Loucy (cell line): Measurements from ENCODE around the gene TMEM167A.

ENCODE experiments used
- H2AFZ ChIP-seq: fragments of 200-600 bp; sonication (generic); 2 replicates; pipeline ENCODE4 v1.6.0; 2016; ENCODE audit warnings: antibody characterized with exemption, mild to moderate bottlenecking, low read length, moderate library complexity
- H3F3A ChIP-seq: fragments of 200-600 bp; 2 replicates; pipeline ENCODE4 v1.6.0; 2016; ENCODE audit warnings: antibody characterized with exemption, low read depth, mild to moderate bottlenecking
- H3K27me3 ChIP-seq: fragments of 200-600 bp; sonication (generic); 2 replicates; pipeline ENCODE4 v1.6.1; 2014; ENCODE audit warnings: low read length, mild to moderate bottlenecking; ENCODE audit not compliant: insufficient read depth, poor library complexity, severe bottlenecking
- H3K36me3 ChIP-seq: fragments of 200-600 bp; sonication (generic); 2 replicates; pipeline ENCODE4 v1.6.1; 2016; ENCODE audit warnings: low read length; ENCODE audit not compliant: insufficient read depth
- H3K4me1 ChIP-seq: fragments of 200-600 bp; sonication (generic); 2 replicates; pipeline ENCODE4 v1.5.1; 2014; ENCODE audit warnings: low read length, mild to moderate bottlenecking; ENCODE audit not compliant: insufficient read depth, poor library complexity, severe bottlenecking
- H3K4me2 ChIP-seq: fragments of 200-600 bp; sonication (generic); 2 replicates; pipeline ENCODE4 v1.6.0; 2014; ENCODE audit warnings: antibody characterized with exemption, low read length, low read depth, mild to moderate bottlenecking; ENCODE audit not compliant: poor library complexity, severe bottlenecking
- H3K4me3 ChIP-seq: fragments of 200-600 bp; sonication (generic); 2 replicates; pipeline ENCODE4 v1.5.1; 2014; ENCODE audit warnings: low read length, mild to moderate bottlenecking, mixed read lengths; ENCODE audit not compliant: poor library complexity, severe bottlenecking
- H3K79me2 ChIP-seq: fragments of 200-600 bp; sonication (generic); 2 replicates; pipeline ENCODE4 v1.6.1; 2014; ENCODE audit warnings: low read length; ENCODE audit not compliant: insufficient read depth
- H3K9ac ChIP-seq: fragments of 200-600 bp; sonication (generic); 2 replicates; pipeline ENCODE4 v1.6.0; 2014; ENCODE audit warnings: mild to moderate bottlenecking, low read depth, low read length, moderate library complexity; ENCODE audit not compliant: poor library complexity, severe bottlenecking
- H3K9me2 ChIP-seq: fragments of 200-600 bp; sonication (generic); replicated peaks from 2 replicates; pipeline ENCODE4 v1.6.1; 2016; ENCODE audit warnings: low read depth, low read length, mixed read lengths
- H3K9me3 ChIP-seq: fragments of 200-600 bp; sonication (generic); 2 replicates; pipeline ENCODE4 v1.6.1; 2014; ENCODE audit warnings: mild to moderate bottlenecking, antibody characterized with exemption, low read length, low read depth; ENCODE audit not compliant: insufficient read depth
- H4K20me1 ChIP-seq: fragments of 200-600 bp; sonication (generic); 2 replicates; pipeline ENCODE4 v1.6.0; 2014; ENCODE audit warnings: antibody characterized with exemption, low read length, mild to moderate bottlenecking; ENCODE audit not compliant: insufficient read depth, poor library complexity, severe bottlenecking
- EZH2phosphoT487 ChIP-seq: fragments of 200-600 bp; IDR thresholded peaks from 2 replicates; pipeline ENCODE4 v1.6.1; 2018; ENCODE audit warnings: antibody characterized with exemption, mild to moderate bottlenecking, moderate library complexity, borderline replicate concordance
- TF ChIP-seq, protein P1 (sequence below): fragments of 200-600 bp; sonication (generic); conservative IDR thresholded peaks from 2 replicates; pipeline ENCODE4 v1.5.1; 2014; ENCODE audit warnings: mild to moderate bottlenecking, antibody characterized with exemption, low read length

Gene TMEM167A

GRCh38 chr5:83104021-83104420 lies 26.8 kb upstream of the TMEM167A start:
- no peak overlapping the region for H2AFZ ChIP-seq
- H3K9ac ChIP-seq = no peak overlapping the region
- H3K36me3 ChIP-seq = no peaks in the 10 kb centered on the region
- H3K79me2 ChIP-seq = no peaks in the 10 kb centered on the region
- no peaks in the 10 kb centered on the region for H4K20me1 ChIP-seq
- H3K4me1 ChIP-seq = no peaks in the 10 kb centered on the region
- no peaks in the 10 kb centered on the region for H3K27me3 ChIP-seq
- H3F3A ChIP-seq = no peaks in the 10 kb centered on the region
- no peak for TF ChIP-seq EZH2phosphoT487
- TF ChIP-seq, protein P1, sequence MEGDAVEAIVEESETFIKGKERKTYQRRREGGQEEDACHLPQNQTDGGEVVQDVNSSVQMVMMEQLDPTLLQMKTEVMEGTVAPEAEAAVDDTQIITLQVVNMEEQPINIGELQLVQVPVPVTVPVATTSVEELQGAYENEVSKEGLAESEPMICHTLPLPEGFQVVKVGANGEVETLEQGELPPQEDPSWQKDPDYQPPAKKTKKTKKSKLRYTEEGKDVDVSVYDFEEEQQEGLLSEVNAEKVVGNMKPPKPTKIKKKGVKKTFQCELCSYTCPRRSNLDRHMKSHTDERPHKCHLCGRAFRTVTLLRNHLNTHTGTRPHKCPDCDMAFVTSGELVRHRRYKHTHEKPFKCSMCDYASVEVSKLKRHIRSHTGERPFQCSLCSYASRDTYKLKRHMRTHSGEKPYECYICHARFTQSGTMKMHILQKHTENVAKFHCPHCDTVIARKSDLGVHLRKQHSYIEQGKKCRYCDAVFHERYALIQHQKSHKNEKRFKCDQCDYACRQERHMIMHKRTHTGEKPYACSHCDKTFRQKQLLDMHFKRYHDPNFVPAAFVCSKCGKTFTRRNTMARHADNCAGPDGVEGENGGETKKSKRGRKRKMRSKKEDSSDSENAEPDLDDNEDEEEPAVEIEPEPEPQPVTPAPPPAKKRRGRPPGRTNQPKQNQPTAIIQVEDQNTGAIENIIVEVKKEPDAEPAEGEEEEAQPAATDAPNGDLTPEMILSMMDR = no peak
- no peaks in the 10 kb centered on the region for H3K9me2 ChIP-seq
- no peak overlapping the region for H3K4me2 ChIP-seq
- no peak overlapping the region for H3K4me3 ChIP-seq
- no peaks in the 10 kb centered on the region for H3K9me3 ChIP-seq

DNA sequence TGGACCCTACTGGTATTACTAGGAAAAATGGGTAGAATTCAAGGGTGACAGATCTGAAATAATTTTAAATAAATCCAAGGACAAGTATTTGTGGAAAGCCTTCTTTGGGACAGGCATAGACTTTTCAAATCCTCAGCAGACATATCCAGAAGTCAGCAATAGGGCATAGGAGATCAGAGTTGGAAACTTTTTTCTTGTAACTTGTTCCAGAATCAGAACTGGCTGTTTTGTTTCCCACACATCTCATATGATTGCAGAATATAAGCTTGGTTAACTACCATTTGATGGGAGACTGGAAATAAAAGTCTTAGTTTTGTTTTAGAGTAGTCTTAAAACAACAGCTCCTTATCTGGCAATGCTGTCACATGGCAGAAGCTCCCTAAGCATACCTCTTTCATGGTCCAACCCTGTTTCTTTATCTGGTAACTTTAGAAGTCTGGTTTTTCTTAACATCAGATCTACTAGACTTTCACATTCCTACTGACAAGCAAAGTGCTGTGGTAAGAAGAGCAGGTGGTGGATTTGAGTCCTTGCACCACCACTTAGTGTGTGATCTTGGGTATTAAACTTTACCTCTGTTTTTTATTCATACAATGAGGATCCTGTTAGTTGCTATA lies 25.3 kb upstream of the TMEM167A start:
- no peak overlapping the region for H3K4me3 ChIP-seq
- no peaks in the 10 kb centered on the region for H3F3A ChIP-seq
- no peak overlapping the region for H3K9ac ChIP-seq
- H3K9me2 ChIP-seq = no peaks in the 10 kb centered on the region
- no peak overlapping the region for H3K4me2 ChIP-seq
- no peaks in the 10 kb centered on the region for H3K9me3 ChIP-seq
- H3K27me3 ChIP-seq = no peaks in the 10 kb centered on the region
- no peak for TF ChIP-seq EZH2phosphoT487
- TF ChIP-seq, protein P1 = no peak
- H3K79me2 ChIP-seq = no peaks in the 10 kb centered on the region
- H2AFZ ChIP-seq = no peak overlapping the region
- H4K20me1 ChIP-seq = no peaks in the 10 kb centered on the region
- no peaks in the 10 kb centered on the region for H3K36me3 ChIP-seq
- H3K4me1 ChIP-seq = peaks cover 11% of the 10 kb centered on the region

GRCh38 chr5:83101514-83101913 lies 24.3 kb upstream of the TMEM167A start:
- Histone ChIP-seq H2AFZ (no peak overlapping the region), H3K27me3 (no peaks in the 10 kb centered on the region), H3K4me3 (no peak overlapping the region), H3K9me3 (no peaks in the 10 kb centered on the region), H3K4me1 (peaks cover 11% of the 10 kb centered on the region), H3K36me3 (no peaks in the 10 kb centered on the region), H3K9ac (no peak overlapping the region), H3F3A (no peaks in the 10 kb centered on the region), H3K4me2 (no peak overlapping the region), H4K20me1 (no peaks in the 10 kb centered on the region), H3K9me2 (no peaks in the 10 kb centered on the region), H3K79me2 (no peaks in the 10 kb centered on the region)
- no peak for TF ChIP-seq EZH2phosphoT487
- TF ChIP-seq, protein P1 = no peak
